ENCODE results near the gene DRG2. TPM values are rescaled to one million over a fixed set of nuclear protein-coding genes. Genes with fewer than 3 reads are reported as not detected.

Gene DRG2
- total and polyA plus RNA-seq, 2 of the 13 experiments (the other 11 are each of a cell fraction or from before 2014, with no cell fraction given): 20.1 to 26.6 TPM

DNA sequence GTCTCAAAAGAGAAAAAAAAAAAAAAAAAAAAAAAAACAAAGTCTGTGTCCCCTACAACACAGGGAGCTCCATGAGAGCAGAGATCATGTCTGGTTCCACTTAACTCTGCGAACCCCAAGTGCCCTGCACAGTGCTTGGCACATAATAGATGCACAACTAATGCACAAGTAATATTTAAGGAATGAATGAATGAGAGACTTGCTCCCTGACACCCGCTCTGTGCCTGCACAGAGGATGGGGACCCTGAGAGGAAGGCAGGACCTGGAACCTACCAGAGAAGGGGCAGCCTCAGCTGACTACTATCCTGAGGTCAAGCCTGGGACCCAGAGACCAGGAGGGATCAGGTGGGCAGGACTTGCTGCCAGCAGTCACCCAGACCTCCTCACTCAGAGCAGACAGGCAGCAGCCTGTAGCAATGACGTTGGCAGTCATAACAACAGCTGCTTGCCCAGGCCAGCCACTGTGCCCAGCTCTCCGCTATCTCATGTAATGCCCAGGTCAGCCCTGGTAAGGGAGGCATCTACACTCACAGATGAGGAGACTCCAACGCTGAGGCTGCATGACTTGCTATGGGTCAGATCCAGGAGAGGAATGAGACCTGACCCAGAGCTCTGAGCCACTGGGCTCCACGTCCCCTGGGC lies 23.7 kb downstream of the DRG2 start:
- Histone ChIP-seq H3K79me2 (ENCODE audit: insufficient read depth, low read length) (no peaks in the 10 kb centered on the region), H3K4me3 (replicated peaks in 1 of 3; ENCODE audit: insufficient read depth in 1 of 3, low read depth in 2 of 3, low read length in 3 of 3) (no peak overlapping the region), H3K9me3 (ENCODE audit: low read length) (no peaks in the 10 kb centered on the region), H3K9ac (ENCODE audit: insufficient read depth, low read depth, low read length) (no peak overlapping the region), H3K36me3 (replicated peaks in 1 of 2; ENCODE audit: control insufficient read depth in 1 of 2, insufficient read depth in 2 of 2, low read length in 2 of 2) (no peaks in the 10 kb centered on the region), H4K20me1 (ENCODE audit: insufficient read depth, low read length) (no peaks in the 10 kb centered on the region), H3K27ac (ENCODE audit: extremely low read length, insufficient read depth, low read length) (no peak overlapping the region), H3K4me2 (ENCODE audit: low read depth, low read length) (no peak overlapping the region), H3K27me3 (ENCODE audit: control insufficient read depth in 1 of 2, insufficient read depth in 2 of 2, low read length in 2 of 2) (no peaks in the 10 kb centered on the region), H2AFZ (ENCODE audit: low read length) (no peak overlapping the region), H3K4me1 (ENCODE audit: insufficient read depth, low read length) (peaks cover 37% of the 10 kb centered on the region)
- 63% methylated on average over 3 of the region's 6 CpGs for WGBS (ENCODE audit: low lambda C conversion rate)
- DNase-seq (ENCODE audit: low spot score) (no peak), FAIRE-seq (no peak), ATAC-seq (no peak)
- CTCF ChIA-PET (ENCODE audit: low intra/inter-chr PET ratio, low total read pairs): no interaction called here
- TF ChIP-seq ZNF660 (CRISPR knock-in tag; IDR thresholded peaks at IDR 0.05; ENCODE audit: borderline replicate concordance, low read depth): no peak
- TF ChIP-seq, protein P1, sequence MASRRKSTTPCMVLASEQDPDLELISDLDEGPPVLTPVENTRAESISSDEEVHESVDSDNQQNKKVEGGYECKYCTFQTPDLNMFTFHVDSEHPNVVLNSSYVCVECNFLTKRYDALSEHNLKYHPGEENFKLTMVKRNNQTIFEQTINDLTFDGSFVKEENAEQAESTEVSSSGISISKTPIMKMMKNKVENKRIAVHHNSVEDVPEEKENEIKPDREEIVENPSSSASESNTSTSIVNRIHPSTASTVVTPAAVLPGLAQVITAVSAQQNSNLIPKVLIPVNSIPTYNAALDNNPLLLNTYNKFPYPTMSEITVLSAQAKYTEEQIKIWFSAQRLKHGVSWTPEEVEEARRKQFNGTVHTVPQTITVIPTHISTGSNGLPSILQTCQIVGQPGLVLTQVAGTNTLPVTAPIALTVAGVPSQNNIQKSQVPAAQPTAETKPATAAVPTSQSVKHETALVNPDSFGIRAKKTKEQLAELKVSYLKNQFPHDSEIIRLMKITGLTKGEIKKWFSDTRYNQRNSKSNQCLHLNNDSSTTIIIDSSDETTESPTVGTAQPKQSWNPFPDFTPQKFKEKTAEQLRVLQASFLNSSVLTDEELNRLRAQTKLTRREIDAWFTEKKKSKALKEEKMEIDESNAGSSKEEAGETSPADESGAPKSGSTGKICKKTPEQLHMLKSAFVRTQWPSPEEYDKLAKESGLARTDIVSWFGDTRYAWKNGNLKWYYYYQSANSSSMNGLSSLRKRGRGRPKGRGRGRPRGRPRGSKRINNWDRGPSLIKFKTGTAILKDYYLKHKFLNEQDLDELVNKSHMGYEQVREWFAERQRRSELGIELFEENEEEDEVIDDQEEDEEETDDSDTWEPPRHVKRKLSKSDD (CRISPR knock-in tag; IDR thresholded peaks at IDR 0.05; ENCODE audit: low read depth): no peak
- no TSS peak for BruUV-seq (replicated peaks)
- POLR2A ChIA-PET: no interaction called here
- in situ Hi-C loops (cut with HindIII; ENCODE audit: extremely low pct_ligation_motif_present, low pct_unique_long_range_greater_than_20kb) (loop anchor here (25.0 kb wide), 1 partner anchor 99 kb away; no protein-coding TSS in a partner anchor), intact Hi-C loops (cut with micrococcal nuclease; ENCODE audit: unreplicated experiment) (no loop called here)

DNA sequence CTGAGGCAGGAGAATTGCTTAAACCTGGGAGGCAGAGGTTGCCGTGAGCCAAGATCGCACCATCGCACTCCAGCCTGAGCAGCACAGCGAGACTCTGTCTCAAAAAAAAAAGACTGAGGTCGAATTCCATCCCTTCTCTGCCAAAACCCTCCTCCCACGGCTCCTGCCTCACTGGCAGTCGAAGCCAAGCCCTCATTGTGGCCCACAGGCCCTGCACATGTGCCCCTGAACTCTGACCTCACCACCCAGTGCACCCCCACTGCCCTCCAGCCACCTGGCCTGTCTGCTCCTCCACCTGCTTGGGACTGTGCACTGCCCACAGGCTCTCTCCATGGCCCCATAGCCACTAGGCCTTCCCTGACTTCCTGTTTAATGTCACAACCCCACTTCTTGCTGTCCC lies 27.8 kb downstream of the DRG2 start:
- Histone ChIP-seq H3K4me3 (replicated peaks in 1 of 3; ENCODE audit: insufficient read depth in 1 of 3, low read depth in 2 of 3, low read length in 3 of 3) (no peak overlapping the region; a peak in 1 of 6 replicates), H4K20me1 (ENCODE audit: insufficient read depth, low read length) (no peaks in the 10 kb centered on the region), H3K9me3 (ENCODE audit: low read length) (peaks cover 7% of the 10 kb centered on the region), H3K4me2 (ENCODE audit: low read depth, low read length) (peak overlapping the region; percentile 28; the same call in 1 of the 2 replicates), H3K27me3 (ENCODE audit: control insufficient read depth in 1 of 2, insufficient read depth in 2 of 2, low read length in 2 of 2) (no peaks in the 10 kb centered on the region), H3K36me3 (replicated peaks in 1 of 2; ENCODE audit: control insufficient read depth in 1 of 2, insufficient read depth in 2 of 2, low read length in 2 of 2) (no peaks in the 10 kb centered on the region), H3K9ac (ENCODE audit: insufficient read depth, low read depth, low read length) (no peak overlapping the region), H3K4me1 (ENCODE audit: insufficient read depth, low read length) (peaks cover 56% of the 10 kb centered on the region), H2AFZ (ENCODE audit: low read length) (no peak overlapping the region), H3K27ac (ENCODE audit: extremely low read length, insufficient read depth, low read length) (no peak overlapping the region), H3K79me2 (ENCODE audit: insufficient read depth, low read length) (no peaks in the 10 kb centered on the region)
- no peak for FAIRE-seq
- in situ Hi-C loops (cut with HindIII; ENCODE audit: extremely low pct_ligation_motif_present, low pct_unique_long_range_greater_than_20kb): loop anchor here (25.0 kb wide), 1 partner anchor 103 kb away; no protein-coding TSS in a partner anchor
- WGBS (ENCODE audit: low lambda C conversion rate): 11% methylated on average over 5 of the region's 7 CpGs
- ATAC-seq: peak; percentile 19; the same call in 2 of the 3 replicates
- no TSS peak for BruUV-seq (replicated peaks)
- DNase-seq (ENCODE audit: low spot score): no peak
- POLR2A ChIA-PET: no interaction called here
- intact Hi-C loops (cut with micrococcal nuclease; ENCODE audit: unreplicated experiment): no loop called here
- CTCF ChIA-PET (ENCODE audit: low intra/inter-chr PET ratio, low total read pairs): no interaction called here
- no peak for TF ChIP-seq HNRNPK (IDR thresholded peaks at IDR 0.05; ENCODE audit: low read depth, low read length, poor library complexity, severe bottlenecking)
- no peak for TF ChIP-seq GABPB1 (CRISPR knock-in tag; IDR thresholded peaks at IDR 0.05)
- TF ChIP-seq, protein P2, sequence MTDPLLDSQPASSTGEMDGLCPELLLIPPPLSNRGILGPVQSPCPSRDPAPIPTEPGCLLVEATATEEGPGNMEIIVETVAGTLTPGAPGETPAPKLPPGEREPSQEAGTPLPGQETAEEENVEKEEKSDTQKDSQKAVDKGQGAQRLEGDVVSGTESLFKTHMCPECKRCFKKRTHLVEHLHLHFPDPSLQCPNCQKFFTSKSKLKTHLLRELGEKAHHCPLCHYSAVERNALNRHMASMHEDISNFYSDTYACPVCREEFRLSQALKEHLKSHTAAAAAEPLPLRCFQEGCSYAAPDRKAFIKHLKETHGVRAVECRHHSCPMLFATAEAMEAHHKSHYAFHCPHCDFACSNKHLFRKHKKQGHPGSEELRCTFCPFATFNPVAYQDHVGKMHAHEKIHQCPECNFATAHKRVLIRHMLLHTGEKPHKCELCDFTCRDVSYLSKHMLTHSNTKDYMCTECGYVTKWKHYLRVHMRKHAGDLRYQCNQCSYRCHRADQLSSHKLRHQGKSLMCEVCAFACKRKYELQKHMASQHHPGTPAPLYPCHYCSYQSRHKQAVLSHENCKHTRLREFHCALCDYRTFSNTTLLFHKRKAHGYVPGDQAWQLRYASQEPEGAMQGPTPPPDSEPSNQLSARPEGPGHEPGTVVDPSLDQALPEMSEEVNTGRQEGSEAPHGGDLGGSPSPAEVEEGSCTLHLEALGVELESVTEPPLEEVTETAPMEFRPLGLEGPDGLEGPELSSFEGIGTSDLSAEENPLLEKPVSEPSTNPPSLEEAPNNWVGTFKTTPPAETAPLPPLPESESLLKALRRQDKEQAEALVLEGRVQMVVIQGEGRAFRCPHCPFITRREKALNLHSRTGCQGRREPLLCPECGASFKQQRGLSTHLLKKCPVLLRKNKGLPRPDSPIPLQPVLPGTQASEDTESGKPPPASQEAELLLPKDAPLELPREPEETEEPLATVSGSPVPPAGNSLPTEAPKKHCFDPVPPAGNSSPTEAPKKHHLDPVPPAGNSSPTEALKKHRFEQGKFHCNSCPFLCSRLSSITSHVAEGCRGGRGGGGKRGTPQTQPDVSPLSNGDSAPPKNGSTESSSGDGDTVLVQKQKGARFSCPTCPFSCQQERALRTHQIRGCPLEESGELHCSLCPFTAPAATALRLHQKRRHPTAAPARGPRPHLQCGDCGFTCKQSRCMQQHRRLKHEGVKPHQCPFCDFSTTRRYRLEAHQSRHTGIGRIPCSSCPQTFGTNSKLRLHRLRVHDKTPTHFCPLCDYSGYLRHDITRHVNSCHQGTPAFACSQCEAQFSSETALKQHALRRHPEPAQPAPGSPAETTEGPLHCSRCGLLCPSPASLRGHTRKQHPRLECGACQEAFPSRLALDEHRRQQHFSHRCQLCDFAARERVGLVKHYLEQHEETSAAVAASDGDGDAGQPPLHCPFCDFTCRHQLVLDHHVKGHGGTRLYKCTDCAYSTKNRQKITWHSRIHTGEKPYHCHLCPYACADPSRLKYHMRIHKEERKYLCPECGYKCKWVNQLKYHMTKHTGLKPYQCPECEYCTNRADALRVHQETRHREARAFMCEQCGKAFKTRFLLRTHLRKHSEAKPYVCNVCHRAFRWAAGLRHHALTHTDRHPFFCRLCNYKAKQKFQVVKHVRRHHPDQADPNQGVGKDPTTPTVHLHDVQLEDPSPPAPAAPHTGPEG (CRISPR knock-in tag; IDR thresholded peaks at IDR 0.05): no peak
- TF ChIP-seq RBAK (CRISPR knock-in tag; IDR thresholded peaks at IDR 0.05): peak; percentile 28; the same call in 1 of the 2 replicates
- no peak for TF ChIP-seq SRSF1 (optimal IDR thresholded peaks at IDR 0.05; ENCODE audit: low read depth, low read length)
- TF ChIP-seq KAT8 (CRISPR knock-in tag; IDR thresholded peaks at IDR 0.05): 0 out of 2 replicates have a peak, but pooled peaks have one; percentile 19
- no peak for TF ChIP-seq KLF6 (CRISPR knock-in tag; IDR thresholded peaks at IDR 0.05)

Measured in HepG2 (cell line).